Measurements from ENCODE around the gene FRY. TPM values are rescaled to one million over a fixed set of nuclear protein-coding genes. Genes with fewer than 3 reads are reported as not detected.

The FRY gene
- total and polyA plus RNA-seq, 10 of the 15 experiments (the other 5 are each of a cell fraction or from before 2014, with no cell fraction given), result 0.18 to 1.4 (median 0.30) TPM

DNA sequence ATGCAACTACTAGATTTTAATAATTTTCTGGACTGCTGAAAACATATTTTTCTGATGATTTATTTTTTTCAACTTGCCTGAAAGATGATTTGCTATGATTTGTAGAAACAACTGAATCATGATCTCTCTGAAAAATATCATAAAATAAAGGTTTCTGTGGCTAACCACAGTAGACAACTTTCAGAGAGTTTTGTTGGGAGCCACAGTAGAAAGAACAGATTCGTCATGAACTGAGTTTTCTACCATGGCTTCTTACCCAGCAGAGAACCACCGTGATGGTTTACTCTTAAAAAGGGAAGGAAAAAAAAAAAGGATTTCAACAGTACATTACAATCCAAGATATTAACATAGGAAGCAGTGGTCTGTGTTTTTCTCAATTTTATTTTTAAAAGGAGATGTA is 265.6 kb downstream of the FRY start:
- FAIRE-seq (no peak), DNase-seq (ENCODE audit: low read depth, low spot score) (no peak), ATAC-seq (no peak)
- peaks cover 5 to 13% of the 10 kb centered on the region in 2 experiments; a peak in 3 of 4 replicates for H3K27me3 ChIP-seq (replicated peaks in 1 of 2; ENCODE audit: control insufficient read depth in 2 of 2, insufficient read depth in 2 of 2, low read length in 1 of 2)
- TF ChIP-seq CREB1 (IDR thresholded peaks at IDR 0.05; ENCODE audit: low read depth) (no peak), IRF4 (IDR thresholded peaks at IDR 0.05; ENCODE audit: low read depth, low read length) (no peak), RUNX3 (IDR thresholded peaks at IDR 0.05; ENCODE audit: low read length) (no peak), SRF (IDR thresholded peaks at IDR 0.05; ENCODE audit: low read depth in 2 of 2, low read length in 2 of 2) (no peak), MAX (IDR thresholded peaks at IDR 0.05; ENCODE audit: low read depth, low read length) (no peak), NR2C2 (IDR thresholded peaks at IDR 0.05; ENCODE audit: borderline replicate concordance, control insufficient read depth, insufficient read length, low read depth) (no peak), STAT1 (conservative IDR thresholded peaks at IDR 0.05) (no peak), BHLHE40 (IDR thresholded peaks at IDR 0.05; ENCODE audit: borderline replicate concordance in 1 of 2, low read depth in 2 of 2, low read length in 1 of 2) (no peak), CHD2 (IDR thresholded peaks at IDR 0.05; ENCODE audit: borderline replicate concordance, low read depth, low read length) (no peak), BACH1 (IDR thresholded peaks at IDR 0.05; ENCODE audit: borderline replicate concordance) (no peak), NFXL1 (IDR thresholded peaks at IDR 0.05; ENCODE audit: borderline replicate concordance) (no peak), KLF5 (IDR thresholded peaks at IDR 0.05; ENCODE audit: partially characterized antibody) (no peak), TCF3 (IDR thresholded peaks at IDR 0.05; ENCODE audit: borderline replicate concordance, insufficient read depth, low read depth, low read length) (no peak), NR2C1 (IDR thresholded peaks at IDR 0.05) (no peak), ZNF207 (IDR thresholded peaks at IDR 0.05; ENCODE audit: borderline replicate concordance) (no peak), SUPT20H (IDR thresholded peaks at IDR 0.05; ENCODE audit: borderline replicate concordance, control insufficient read depth, low read depth, low read length) (no peak), ZBED1 (IDR thresholded peaks at IDR 0.05; ENCODE audit: borderline replicate concordance) (no peak)
- H2AFZ ChIP-seq (ENCODE audit: control insufficient read depth, low read depth, low read length), result no peak overlapping the region
- intact Hi-C loops (cut with micrococcal nuclease; ENCODE audit: unreplicated experiment) (no loop called here), in situ Hi-C loops (cut with MboI) (no loop called here)
- ChIA-PET RAD21 (ENCODE audit: unreplicated experiment) (no interaction called here), POLR2A (no interaction called here), SMC1A (ENCODE audit: uncharacterized antibody, unreplicated experiment) (interaction anchor here (0.8 to 1.3 kb wide), 2 partner anchors 12 to 13 kb away, joined by 3 read pairs; no protein-coding TSS in a partner anchor), CTCF (interaction anchor here (1.0 kb wide), 1 partner anchor 29 kb away, joined by 4 read pairs; no protein-coding TSS in a partner anchor)
- BruUV-seq (replicated peaks), result no TSS peak
- H3K9me3 ChIP-seq (replicated peaks; ENCODE audit: control insufficient read depth, insufficient read depth, low read length), result no peaks in the 10 kb centered on the region
- no peaks in the 10 kb centered on the region for H4K20me1 ChIP-seq (ENCODE audit: control insufficient read depth, insufficient read depth)
- H3K79me2 ChIP-seq (ENCODE audit: control insufficient read depth, insufficient read depth, low read length), result no peaks in the 10 kb centered on the region
- no peak overlapping the region for H3K9ac ChIP-seq (ENCODE audit: control insufficient read depth, insufficient read depth, low read length)
- H3K4me1 ChIP-seq (ENCODE audit: control insufficient read depth, insufficient read depth, low read length), result no peaks in the 10 kb centered on the region
- 13% methylated on average over 2 of the region's 2 CpGs for WGBS (ENCODE audit: insufficient coverage, insufficient replicate concordance, low lambda C conversion rate, missing lambda C conversion rate)
- no peak overlapping the region for H3K4me2 ChIP-seq (ENCODE audit: control insufficient read depth, insufficient read depth)
- no peak overlapping the region for H3K27ac ChIP-seq (ENCODE audit: control insufficient read depth, insufficient read depth)
- no peak overlapping the region for H3K4me3 ChIP-seq
- no peaks in the 10 kb centered on the region for H3K36me3 ChIP-seq (ENCODE audit: control insufficient read depth in 2 of 2, insufficient read depth in 2 of 2, low read length in 1 of 2)
